Muscle of back (tissue), 11 donors: ENCODE results near the gene RGMB. TPM values are rescaled to one million over a fixed set of nuclear protein-coding genes. Genes with fewer than 3 reads are reported as not detected.

ENCODE experiments used
- DNase-seq, 3 donors: peaks; one replicate each; pipeline versions ENCODE4 v3.0.0 to v3.0.0-alpha.2; 2013
- polyA plus RNA-seq, 10 donors: library from polyadenylated mRNA; unstranded; fragments of 120-200 nt; gene quantifications; one replicate each; pipeline ENCODE4 v1.2.1, GENCODE V29; 2013; ENCODE audit not compliant: insufficient read length in 10 of 10

RGMB gene
- polyA plus RNA-seq, 10 donors: 42.9 to 67.4 (median 51.5) TPM

- DNase-seq: no peak
Measured at GRCh38 chr5:98813755-98814154, 40.3 kb downstream of the RGMB start.

GRCh38 chr5:98816582-98817222, 43.2 kb downstream of the RGMB start:
- DNase-seq: no peak

GRCh38 chr5:98825582-98826375, 52.3 kb downstream of the RGMB start:
- no peak for DNase-seq

- peak; percentile 37 to 63 (median 47) for DNase-seq
Measured at GRCh38 chr5:98827161-98827560, 53.7 kb downstream of the RGMB start.

GRCh38 chr5:98827588-98828284, 54.3 kb downstream of the RGMB start:
- no peak for DNase-seq

GRCh38 chr5:98836175-98836574, 62.7 kb downstream of the RGMB start:
- DNase-seq: no peak

GRCh38 chr5:98839469-98840383, 66.3 kb downstream of the RGMB start:
- peak in 1 of 3 donors; percentile 32 for DNase-seq

- DNase-seq: no peak
Measured at GRCh38 chr5:98840946-98841345, 67.5 kb downstream of the RGMB start.

GRCh38 chr5:98843481-98843880, 70.0 kb downstream of the RGMB start:
- DNase-seq: no peak

GRCh38 chr5:98844865-98845264, 71.4 kb downstream of the RGMB start:
- no peak for DNase-seq

- DNase-seq: no peak
Measured at GRCh38 chr5:98845878-98846277, 72.4 kb downstream of the RGMB start.

Other genes with a start within 250 kb of the RGMB start
- gene CHD1, start 155.3 kb downstream of the RGMB start, polyA plus RNA-seq: 10 to 100 TPM; 23.1 to 42.0 (median 33.3) TPM